ENCODE results near the gene WDR27. TPM values are rescaled to one million over a fixed set of nuclear protein-coding genes. Genes with fewer than 3 reads are reported as not detected.
"Not testable (repeated sequence)": the region's sequence is repeated elsewhere in the genome, so short reads cannot be mapped to it uniquely, and the experiment has no call there.

The WDR27 gene
- total and polyA plus RNA-seq, 7 donors, result 1.2 to 46.0 (median 20.0) TPM

DNA sequence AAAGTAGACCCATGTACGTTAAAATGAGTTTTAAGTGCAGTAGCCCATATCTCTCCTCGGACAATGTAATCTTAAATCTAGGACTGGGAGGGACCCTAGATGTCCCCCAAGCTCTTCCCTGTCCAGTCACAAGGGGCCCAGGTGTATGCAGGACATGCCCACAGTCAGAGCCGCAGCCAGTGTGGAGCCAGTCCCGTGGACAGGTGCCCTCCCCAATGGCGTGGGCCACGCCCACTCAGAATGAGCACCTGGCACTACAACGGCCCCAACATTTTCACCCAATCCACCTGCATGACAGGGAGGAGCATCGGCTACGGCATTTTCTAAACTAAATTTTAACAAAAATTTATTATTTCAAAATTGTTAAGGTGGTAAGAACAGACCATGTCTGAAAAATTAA is 53.2 kb downstream of the WDR27 start:
- H3K4me1 ChIP-seq, result peaks cover 0 to 1% (median 0%) of the 10 kb centered on the region in 4 donors
- TF ChIP-seq EP300 (IDR thresholded peaks at IDR 0.05), result no peak
- intact Hi-C loops (cut with DNase I), result no loop called here
- peak; percentile 32 for DNase-seq
- H3K9me3 ChIP-seq, result no peaks in the 10 kb centered on the region
- H3K4me3 ChIP-seq, result no peak overlapping the region
- H3K36me3 ChIP-seq, result peaks cover 0 to 23% (median 0%) of the 10 kb centered on the region in 4 donors
- no peak overlapping the region for H3K27ac ChIP-seq
- no peaks in the 10 kb centered on the region for H3K27me3 ChIP-seq
- 77 to 89% methylated on average over 9 of the region's 9 CpGs for WGBS, 2 donors

DNA sequence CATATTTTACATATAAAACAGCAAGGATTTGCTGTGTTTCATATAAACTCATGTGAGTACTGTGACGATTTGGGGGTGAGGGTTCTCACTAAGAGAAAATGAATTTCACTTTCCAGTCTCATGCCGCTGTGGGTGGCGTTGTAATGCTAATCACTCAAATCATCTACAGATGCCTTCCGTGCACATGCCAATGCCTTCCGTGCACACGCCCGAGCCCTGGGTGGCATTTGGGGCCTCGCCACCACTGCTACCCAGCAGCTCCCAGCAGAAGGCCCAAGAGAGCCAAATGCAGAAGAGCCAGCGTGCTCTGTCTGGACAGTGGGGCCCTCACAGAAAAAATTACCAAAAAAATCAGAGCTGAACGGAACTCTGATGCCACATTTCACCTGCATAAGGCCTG is 53.7 kb downstream of the WDR27 start:
- no peak overlapping the region for H3K4me3 ChIP-seq
- no peaks in the 10 kb centered on the region for H3K9me3 ChIP-seq
- no peak for DNase-seq
- TF ChIP-seq, protein P1, sequence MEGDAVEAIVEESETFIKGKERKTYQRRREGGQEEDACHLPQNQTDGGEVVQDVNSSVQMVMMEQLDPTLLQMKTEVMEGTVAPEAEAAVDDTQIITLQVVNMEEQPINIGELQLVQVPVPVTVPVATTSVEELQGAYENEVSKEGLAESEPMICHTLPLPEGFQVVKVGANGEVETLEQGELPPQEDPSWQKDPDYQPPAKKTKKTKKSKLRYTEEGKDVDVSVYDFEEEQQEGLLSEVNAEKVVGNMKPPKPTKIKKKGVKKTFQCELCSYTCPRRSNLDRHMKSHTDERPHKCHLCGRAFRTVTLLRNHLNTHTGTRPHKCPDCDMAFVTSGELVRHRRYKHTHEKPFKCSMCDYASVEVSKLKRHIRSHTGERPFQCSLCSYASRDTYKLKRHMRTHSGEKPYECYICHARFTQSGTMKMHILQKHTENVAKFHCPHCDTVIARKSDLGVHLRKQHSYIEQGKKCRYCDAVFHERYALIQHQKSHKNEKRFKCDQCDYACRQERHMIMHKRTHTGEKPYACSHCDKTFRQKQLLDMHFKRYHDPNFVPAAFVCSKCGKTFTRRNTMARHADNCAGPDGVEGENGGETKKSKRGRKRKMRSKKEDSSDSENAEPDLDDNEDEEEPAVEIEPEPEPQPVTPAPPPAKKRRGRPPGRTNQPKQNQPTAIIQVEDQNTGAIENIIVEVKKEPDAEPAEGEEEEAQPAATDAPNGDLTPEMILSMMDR (IDR thresholded peaks at IDR 0.05), result no peak
- TF ChIP-seq POLR2AphosphoS5 (IDR thresholded peaks at IDR 0.05) (no peak), POLR2A (IDR thresholded peaks at IDR 0.05) (no peak), EP300 (IDR thresholded peaks at IDR 0.05) (no peak)
- peaks cover 0 to 23% (median 0%) of the 10 kb centered on the region in 4 donors for H3K36me3 ChIP-seq
- H3K27ac ChIP-seq, result no peak overlapping the region
- intact Hi-C loops (cut with DNase I), result no loop called here
- no peaks in the 10 kb centered on the region for H3K4me1 ChIP-seq
- WGBS, 2 donors, result 95 to 96% methylated on average over 10 of the region's 10 CpGs
- H3K27me3 ChIP-seq, result no peaks in the 10 kb centered on the region

DNA sequence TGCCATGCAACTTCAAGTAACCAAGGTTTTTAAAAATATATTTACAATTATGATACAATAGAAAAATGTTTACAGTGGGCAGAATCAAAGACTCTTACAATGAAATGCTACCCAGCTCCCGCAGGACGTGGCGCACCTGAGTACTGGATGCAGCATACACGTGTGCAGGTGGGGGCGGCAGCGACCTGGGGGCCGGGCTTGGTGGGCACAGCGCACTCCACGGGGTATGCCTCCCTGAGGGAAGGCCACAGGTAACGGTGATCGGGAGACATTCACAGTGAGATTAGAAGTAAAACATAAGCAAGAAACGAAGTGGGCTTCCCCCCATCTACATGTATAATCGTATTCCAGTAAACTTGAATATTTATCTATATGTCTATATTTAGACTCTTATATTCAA is 54.2 kb downstream of the WDR27 start:
- no peaks in the 10 kb centered on the region for H3K9me3 ChIP-seq
- H3K4me3 ChIP-seq, result no peak overlapping the region

DNA sequence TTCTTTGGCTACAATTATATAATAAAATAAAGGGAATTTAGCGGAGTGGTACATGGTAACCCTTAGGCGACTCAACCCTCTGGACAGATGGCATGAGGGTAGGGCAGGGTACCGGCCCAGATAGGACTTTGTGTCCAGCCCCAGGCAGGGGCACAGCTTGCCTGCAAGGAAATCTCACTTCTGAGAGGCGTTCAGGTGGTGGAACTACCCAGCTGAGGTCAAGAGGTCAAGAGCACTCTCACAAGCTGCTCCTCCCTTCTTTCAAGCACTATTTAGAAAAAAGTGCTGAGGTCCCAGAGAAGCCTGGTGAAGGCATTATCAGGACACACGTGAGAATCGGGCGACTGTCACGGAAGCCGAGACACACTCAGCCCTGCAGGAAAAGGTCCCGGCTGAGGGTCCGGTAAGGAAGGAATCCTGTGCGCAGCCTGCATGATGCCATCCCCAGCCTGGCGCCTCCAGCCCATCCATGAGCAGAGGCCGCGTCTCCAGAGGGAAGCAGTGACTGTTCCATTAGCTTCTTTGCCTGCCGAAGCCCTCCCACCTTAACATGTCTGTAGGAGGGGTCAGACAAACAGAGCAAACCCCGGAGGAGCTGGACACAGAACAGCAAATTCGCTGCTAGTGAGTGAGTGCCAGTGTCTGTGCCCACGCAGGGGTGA is 54.8 kb downstream of the WDR27 start:
- 92% methylated on average over 19 of the region's 19 CpGs for WGBS, 2 donors
- DNase-seq, result peak; percentile 43
- no peak for TF ChIP-seq POLR2AphosphoS5 (IDR thresholded peaks at IDR 0.05)
- TF ChIP-seq POLR2A (IDR thresholded peaks at IDR 0.05), result no peak
- TF ChIP-seq EP300 (IDR thresholded peaks at IDR 0.05), result no peak
- TF ChIP-seq, protein P1 (IDR thresholded peaks at IDR 0.05), result no peak
- Histone ChIP-seq H3K27me3 (no peaks in the 10 kb centered on the region), H3K4me1 (no peaks in the 10 kb centered on the region), H3K4me3 (no peak overlapping the region), H3K27ac (no peak overlapping the region), H3K9me3 (no peaks in the 10 kb centered on the region), H3K36me3 (peaks cover 0 to 23% (median 0%) of the 10 kb centered on the region in 4 donors)
- intact Hi-C loops (cut with DNase I), result no loop called here

More for the DNA sequence above, 54.2 kb downstream of the WDR27 start:
- 94% methylated on average over 13 of the region's 13 CpGs for WGBS, 2 donors
- intact Hi-C loops (cut with DNase I), result no loop called here
- H3K36me3 ChIP-seq, result peaks cover 0 to 23% (median 0%) of the 10 kb centered on the region in 4 donors
- TF ChIP-seq EP300 (IDR thresholded peaks at IDR 0.05) (no peak), POLR2AphosphoS5 (IDR thresholded peaks at IDR 0.05) (no peak), POLR2A (IDR thresholded peaks at IDR 0.05) (no peak)
- TF ChIP-seq, protein P1 (IDR thresholded peaks at IDR 0.05), result no peak
- no peak overlapping the region for H3K27ac ChIP-seq
- H3K4me1 ChIP-seq, result no peaks in the 10 kb centered on the region
- DNase-seq, result peak; percentile 50
- H3K27me3 ChIP-seq, result no peaks in the 10 kb centered on the region

DNA sequence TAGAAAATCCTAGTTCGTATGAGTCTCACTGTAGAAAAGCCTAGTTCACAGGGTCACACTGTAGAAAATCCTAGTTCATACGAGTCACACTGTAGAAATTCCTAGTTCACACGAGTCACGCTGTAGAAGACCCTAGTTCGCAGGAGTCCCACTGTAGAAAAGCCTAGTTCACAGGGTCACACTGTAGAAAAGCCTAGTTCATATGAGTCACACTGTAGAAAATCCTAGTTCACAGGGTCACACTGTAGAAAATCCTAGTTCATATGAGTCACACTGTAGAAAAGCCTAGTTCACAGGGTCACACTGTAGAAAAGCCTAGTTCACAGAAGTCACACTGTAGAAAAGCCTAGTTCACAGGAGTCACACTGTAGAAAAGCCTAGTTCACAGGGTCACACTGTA is 56.4 kb downstream of the WDR27 start:
- H3K27ac ChIP-seq; H3K9me3 ChIP-seq; DNase-seq; intact Hi-C loops (cut with DNase I); H3K4me3 ChIP-seq; H3K27me3 ChIP-seq; H3K4me1 ChIP-seq: not testable (repeated sequence)
- WGBS, 2 donors, result 96 to 97% methylated on average over 5 of the region's 5 CpGs
- H3K36me3 ChIP-seq, result peaks cover 0 to 17% (median 0%) of the 10 kb centered on the region in 4 donors

DNA sequence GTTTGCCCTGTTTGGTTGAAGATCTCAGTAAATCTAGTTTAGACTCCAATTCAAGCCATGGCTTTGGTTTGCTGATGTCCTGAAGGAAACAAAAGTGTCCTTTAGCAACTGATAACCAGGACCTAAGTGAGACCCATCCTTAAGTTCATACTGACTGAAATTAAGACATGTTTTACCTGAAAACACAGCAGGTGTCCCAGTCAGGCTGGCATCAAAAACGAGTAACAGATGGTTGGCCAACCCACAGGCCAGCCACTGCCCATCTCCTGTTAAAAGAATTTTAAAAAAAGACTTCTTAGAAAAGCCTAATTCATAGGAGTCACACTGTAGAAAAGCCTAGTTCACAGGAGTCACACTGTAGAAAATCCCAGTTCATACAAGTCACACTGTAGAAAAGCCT is 58.3 kb downstream of the WDR27 start:
- TF ChIP-seq POLR2A (IDR thresholded peaks at IDR 0.05), result no peak
- TF ChIP-seq EP300 (IDR thresholded peaks at IDR 0.05), result no peak
- TF ChIP-seq POLR2AphosphoS5 (IDR thresholded peaks at IDR 0.05), result no peak
- TF ChIP-seq, protein P1 (IDR thresholded peaks at IDR 0.05), result no peak
- Histone ChIP-seq H3K27ac (no peak overlapping the region), H3K36me3 (peaks cover 0 to 11% (median 0%) of the 10 kb centered on the region in 4 donors), H3K4me1 (peaks cover 0 to 6% (median 1%) of the 10 kb centered on the region in 4 donors), H3K27me3 (no peaks in the 10 kb centered on the region), H3K9me3 (no peaks in the 10 kb centered on the region), H3K4me3 (no peak overlapping the region)
- 86 to 92% methylated on average over 1 of the region's 1 CpG for WGBS, 2 donors
- intact Hi-C loops (cut with DNase I), result loop anchor here (5.0 kb wide), 1 partner anchor 746 kb away; no protein-coding TSS in a partner anchor
- DNase-seq, result no peak

Data from sigmoid colon (tissue), 7 donors.